OCI-LY7 (cell line): ENCODE results near the gene MLF1.
"Not testable (repeated sequence)": the region's sequence is repeated elsewhere in the genome, so short reads cannot be mapped to it uniquely, and the experiment has no call there.

Experiments
- EZH2phosphoT487 ChIP-seq: fragments of 200-600 bp; sonication (generic); IDR thresholded peaks from 2 replicates; pipeline ENCODE4 v1.6.1; 2018; ENCODE audit warnings: low read depth, borderline replicate concordance, mild to moderate bottlenecking, mixed run types, antibody characterized with exemption, low read length, moderate library complexity, mixed read lengths
- TF ChIP-seq, protein P1 (sequence below): fragments of 200-600 bp; sonication (generic); conservative IDR thresholded peaks from 2 replicates; pipeline ENCODE4 v1.5.1; 2014; ENCODE audit warnings: mild to moderate bottlenecking, antibody characterized with exemption, low read length, moderate library complexity, mixed read lengths

GRCh38 chr3:158549938-158550337 lies 21.1 kb upstream of the MLF1 start:
- TF ChIP-seq, protein P1, sequence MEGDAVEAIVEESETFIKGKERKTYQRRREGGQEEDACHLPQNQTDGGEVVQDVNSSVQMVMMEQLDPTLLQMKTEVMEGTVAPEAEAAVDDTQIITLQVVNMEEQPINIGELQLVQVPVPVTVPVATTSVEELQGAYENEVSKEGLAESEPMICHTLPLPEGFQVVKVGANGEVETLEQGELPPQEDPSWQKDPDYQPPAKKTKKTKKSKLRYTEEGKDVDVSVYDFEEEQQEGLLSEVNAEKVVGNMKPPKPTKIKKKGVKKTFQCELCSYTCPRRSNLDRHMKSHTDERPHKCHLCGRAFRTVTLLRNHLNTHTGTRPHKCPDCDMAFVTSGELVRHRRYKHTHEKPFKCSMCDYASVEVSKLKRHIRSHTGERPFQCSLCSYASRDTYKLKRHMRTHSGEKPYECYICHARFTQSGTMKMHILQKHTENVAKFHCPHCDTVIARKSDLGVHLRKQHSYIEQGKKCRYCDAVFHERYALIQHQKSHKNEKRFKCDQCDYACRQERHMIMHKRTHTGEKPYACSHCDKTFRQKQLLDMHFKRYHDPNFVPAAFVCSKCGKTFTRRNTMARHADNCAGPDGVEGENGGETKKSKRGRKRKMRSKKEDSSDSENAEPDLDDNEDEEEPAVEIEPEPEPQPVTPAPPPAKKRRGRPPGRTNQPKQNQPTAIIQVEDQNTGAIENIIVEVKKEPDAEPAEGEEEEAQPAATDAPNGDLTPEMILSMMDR, result not testable (repeated sequence)
- not testable (repeated sequence) for TF ChIP-seq EZH2phosphoT487
